GM19025 (cell line): ENCODE data around the gene DGCR2.

ENCODE experiments used
- ATAC-seq: cut with Tn5 transposase; IDR thresholded peaks from one replicate; pipeline ENCODE4 v1.9.1; 2021; ENCODE audit warnings: mild to moderate bottlenecking, low read depth, moderate library complexity; ENCODE audit not compliant: unreplicated experiment

Gene DGCR2

GRCh38 chr22:19046719-19047609 lies 75.2 kb downstream of the DGCR2 start:
- no peak for ATAC-seq

GRCh38 chr22:19046287-19046686 lies 75.9 kb downstream of the DGCR2 start:
- no peak for ATAC-seq

- no peak for ATAC-seq
These were observed 77.1 kb downstream of the DGCR2 start for GRCh38 chr22:19045094-19045493.

- no peak for ATAC-seq
These were observed 77.8 kb downstream of the DGCR2 start for GRCh38 chr22:19044381-19044780.

GRCh38 chr22:19043121-19044085 lies 78.8 kb downstream of the DGCR2 start:
- no peak for ATAC-seq

- ATAC-seq: no peak
These were observed 79.7 kb downstream of the DGCR2 start for GRCh38 chr22:19042285-19043120.

- ATAC-seq: no peak
These were observed 80.5 kb downstream of the DGCR2 start for GRCh38 chr22:19041704-19042074.

GRCh38 chr22:19040888-19041703 lies 81.1 kb downstream of the DGCR2 start:
- ATAC-seq: no peak

GRCh38 chr22:19040391-19040861 lies 81.8 kb downstream of the DGCR2 start:
- ATAC-seq: no peak

- no peak for ATAC-seq
These were observed 82.4 kb downstream of the DGCR2 start for GRCh38 chr22:19039796-19040280.

GRCh38 chr22:19039448-19039780 lies 82.8 kb downstream of the DGCR2 start:
- ATAC-seq: no peak

- ATAC-seq: no peak
These were observed 83.3 kb downstream of the DGCR2 start for GRCh38 chr22:19038728-19039447.

GRCh38 chr22:19038164-19038546 lies 84.1 kb downstream of the DGCR2 start:
- no peak for ATAC-seq

GRCh38 chr22:19037282-19038163 lies 84.7 kb downstream of the DGCR2 start:
- no peak for ATAC-seq

- ATAC-seq: no peak
These were observed 85.5 kb downstream of the DGCR2 start for GRCh38 chr22:19036523-19037273.

- no peak for ATAC-seq
These were observed 86.0 kb downstream of the DGCR2 start for GRCh38 chr22:19036229-19036522.

GRCh38 chr22:19035474-19036228 lies 86.6 kb downstream of the DGCR2 start:
- no peak for ATAC-seq
